Right renal pelvis (tissue), 4 donors: ENCODE results near the gene ASIC4. TPM values are rescaled to one million over a fixed set of nuclear protein-coding genes. Genes with fewer than 3 reads are reported as not detected.

ENCODE experiments used
- DNase-seq, 4 donors: peaks; one replicate each; pipeline ENCODE4 v3.0.0-alpha.2; 2013; ENCODE audit warnings: low read depth in 4 of 4, low spot score in 3 of 4, missing footprints in 1 of 4
- polyA plus RNA-seq, 4 donors: library from polyadenylated mRNA; unstranded; fragments of 120-200 nt; gene quantifications; one replicate each; pipeline ENCODE4 v1.2.1, GENCODE V29; 2013; ENCODE audit not compliant: insufficient read length in 4 of 4

ASIC4 gene
- polyA plus RNA-seq, 4 donors: 0.07 to 0.18 (median 0.16) TPM

- no peak for DNase-seq
These were observed 17.5 kb downstream of the ASIC4 start for GRCh38 chr2:219531639-219532377.

DNA sequence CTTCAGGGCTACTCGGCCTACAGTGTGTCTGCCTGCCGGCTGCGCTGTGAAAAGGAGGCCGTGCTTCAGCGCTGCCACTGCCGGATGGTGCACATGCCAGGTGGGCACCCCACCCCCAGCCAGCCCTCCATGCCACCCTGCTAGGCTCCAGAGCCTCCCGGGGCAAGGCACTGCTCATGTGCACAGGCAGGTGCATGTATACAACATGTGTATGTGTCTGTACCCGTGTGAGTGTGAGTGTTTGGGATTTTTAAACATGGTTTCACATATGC, 18.0 kb downstream of the ASIC4 start:
- no peak for DNase-seq

DNA sequence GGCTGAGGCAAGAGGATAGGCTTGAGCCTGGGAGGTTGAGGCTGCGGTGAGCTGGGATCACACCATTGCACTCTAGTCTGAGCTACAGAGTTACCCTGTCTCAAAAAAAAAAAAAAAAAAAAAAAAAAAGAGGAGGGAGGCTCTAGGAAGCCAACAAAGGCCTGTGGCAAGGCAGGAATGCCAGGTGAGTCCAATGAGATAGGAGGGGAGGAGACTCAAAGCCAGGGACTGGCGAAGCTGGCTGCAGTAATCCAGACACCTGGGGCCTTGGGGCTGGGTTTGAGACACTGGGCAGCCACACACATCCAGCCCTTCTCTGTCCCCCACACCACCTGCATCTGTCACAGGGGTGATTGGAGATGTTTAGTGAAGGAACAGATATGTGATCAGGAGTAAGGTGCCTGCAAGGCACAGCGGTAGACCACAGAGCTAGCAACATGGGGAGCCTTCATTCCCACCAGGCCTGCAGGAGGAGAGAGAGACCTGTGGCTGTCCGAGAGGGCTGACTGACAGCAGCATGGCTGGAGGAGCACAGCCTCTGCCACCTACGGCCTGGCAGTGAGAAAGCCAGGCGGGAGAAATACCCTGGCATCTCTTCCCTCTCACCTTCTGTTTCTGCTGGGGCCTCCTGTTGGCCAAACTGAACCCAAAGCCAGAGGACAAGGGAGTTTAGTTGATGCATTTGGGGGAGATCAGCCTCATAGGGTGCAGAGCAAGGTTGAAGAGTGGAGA, 19.8 kb downstream of the ASIC4 start:
- DNase-seq: no peak

- DNase-seq: no peak
These were observed 22.1 kb downstream of the ASIC4 start for GRCh38 chr2:219536425-219536824.

DNA sequence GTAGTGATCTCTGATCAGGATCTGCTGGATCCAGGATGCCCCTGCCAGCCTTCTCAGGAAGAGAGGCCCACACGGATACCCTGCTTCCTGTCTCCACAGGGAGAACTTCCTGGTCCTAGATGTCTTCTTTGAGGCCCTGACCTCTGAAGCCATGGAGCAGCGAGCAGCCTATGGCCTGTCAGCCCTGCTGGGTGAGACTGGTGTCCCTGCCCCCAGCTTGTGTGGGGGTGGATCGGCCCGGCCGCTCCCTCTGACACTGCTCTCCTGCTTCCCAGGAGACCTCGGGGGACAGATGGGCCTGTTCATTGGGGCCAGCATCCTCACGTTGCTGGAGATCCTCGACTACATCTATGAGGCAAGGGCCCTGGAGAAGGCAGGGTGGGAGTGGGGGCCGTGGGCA, 22.7 kb downstream of the ASIC4 start:
- no peak for DNase-seq

- no peak for DNase-seq
These were observed 23.6 kb downstream of the ASIC4 start for GRCh38 chr2:219537657-219538488.

- no peak for DNase-seq
These were observed 24.2 kb downstream of the ASIC4 start for GRCh38 chr2:219538504-219538951.

DNA sequence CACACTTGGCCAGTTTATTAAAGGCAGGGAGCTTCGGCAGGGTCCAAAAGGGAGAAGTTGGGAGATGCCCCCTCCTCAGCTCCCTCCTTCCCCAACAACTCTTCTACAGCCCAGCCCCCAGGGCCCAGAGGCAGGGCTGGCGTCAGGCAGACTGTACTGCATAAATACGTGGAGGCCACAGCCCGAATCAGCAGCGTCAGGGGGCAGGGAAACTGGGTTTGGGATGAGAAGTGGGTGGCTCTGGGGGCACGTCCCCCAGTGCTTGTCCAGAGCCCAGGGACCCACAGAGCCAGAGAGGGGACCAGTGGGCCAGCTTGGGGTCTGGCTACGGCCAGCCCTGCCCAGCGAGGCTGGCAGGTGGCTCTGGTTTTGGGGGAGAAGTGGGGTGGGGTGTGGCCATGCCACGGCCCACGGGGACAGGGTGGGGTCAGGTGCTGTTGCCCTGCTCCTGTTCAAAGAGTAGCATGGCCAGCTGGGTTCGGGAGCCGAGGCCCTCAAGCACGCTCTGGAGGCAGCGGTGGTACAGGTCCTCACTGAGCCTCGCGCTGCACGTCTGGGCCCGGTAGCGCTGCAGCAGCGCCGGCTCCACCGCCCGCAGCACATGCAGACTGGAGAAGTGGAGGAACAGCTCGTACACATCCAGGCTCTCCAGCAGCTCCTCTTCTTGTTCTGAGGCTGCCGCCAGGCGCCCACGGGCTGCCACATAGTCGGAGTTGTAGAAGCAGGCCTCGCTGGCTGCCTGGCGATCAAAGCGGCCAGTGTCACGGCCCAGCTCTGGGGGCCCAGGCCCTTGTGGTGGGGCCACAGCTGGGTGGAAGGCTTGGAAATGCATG, 24.9 kb downstream of the ASIC4 start:
- no peak for DNase-seq

DNA sequence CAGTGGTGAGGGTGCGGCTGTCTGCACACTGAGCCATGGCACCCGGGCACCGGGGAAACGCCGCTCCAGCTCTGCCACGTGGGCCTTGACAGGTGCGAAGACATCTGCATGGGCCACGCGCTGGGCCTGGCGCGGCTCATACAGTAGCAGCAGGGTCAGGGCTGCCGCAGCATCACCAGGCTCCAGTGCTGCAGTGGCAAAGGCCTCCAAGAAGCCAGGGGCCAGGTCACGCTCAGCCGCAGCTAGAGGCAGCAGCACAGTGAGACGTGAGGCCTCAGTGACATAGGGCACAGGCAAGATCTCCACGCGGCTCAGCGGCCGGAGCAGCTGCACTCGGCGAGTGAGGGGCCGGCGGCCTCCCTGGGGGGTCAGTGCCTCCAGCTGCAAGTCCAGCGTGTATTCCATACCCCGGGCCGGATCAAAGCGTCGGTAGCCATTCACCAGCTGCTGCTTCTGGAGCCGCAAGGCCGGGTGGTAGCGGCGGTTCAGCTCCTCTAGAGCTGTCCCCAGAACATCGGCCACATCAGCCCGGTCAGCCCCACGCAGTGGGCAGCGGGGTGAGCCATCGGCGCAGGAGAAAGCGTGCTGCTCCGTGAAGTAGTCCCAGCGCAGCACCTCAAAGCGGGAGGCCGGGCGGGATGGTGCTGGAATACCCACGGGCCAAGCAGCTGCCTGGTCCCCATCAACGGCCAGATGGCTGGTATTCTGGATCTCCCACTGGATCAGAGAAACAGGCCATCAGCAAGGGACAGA, 25.8 kb downstream of the ASIC4 start:
- no peak for DNase-seq

DNA sequence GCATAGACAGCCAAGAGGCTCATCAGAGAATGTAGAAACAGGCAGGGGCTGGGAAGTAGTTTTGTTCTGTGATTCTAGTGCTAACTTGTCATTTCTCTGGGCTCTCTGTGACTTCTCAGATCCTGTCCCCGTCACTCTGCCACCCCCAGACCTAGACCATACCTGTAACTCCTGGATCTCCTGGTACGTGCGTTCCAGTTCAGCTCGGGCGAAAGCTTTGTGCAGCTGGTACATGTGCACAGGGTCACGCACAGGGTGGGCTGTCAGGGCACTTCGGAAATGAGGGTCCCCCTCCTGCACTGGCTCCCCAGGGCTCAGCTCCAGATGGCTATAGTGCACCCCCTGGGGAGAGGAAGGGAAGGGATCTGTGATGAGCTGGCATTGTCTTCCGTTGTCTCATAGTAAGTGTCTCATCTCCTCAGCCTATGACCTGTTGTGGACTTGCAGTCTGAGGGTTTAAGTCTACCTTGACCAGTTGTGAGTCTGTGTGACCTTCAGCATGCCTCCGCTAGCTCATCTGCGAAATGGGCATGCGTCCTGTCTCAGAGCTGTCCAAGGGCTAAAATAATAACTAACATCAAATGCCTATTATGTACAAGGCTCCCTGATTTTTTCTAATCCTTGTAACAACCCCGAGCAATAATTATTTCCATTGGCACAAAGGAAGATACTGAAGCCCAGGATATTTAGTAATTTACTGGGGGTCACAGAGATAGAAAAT, 26.7 kb downstream of the ASIC4 start:
- no peak for DNase-seq

DNA sequence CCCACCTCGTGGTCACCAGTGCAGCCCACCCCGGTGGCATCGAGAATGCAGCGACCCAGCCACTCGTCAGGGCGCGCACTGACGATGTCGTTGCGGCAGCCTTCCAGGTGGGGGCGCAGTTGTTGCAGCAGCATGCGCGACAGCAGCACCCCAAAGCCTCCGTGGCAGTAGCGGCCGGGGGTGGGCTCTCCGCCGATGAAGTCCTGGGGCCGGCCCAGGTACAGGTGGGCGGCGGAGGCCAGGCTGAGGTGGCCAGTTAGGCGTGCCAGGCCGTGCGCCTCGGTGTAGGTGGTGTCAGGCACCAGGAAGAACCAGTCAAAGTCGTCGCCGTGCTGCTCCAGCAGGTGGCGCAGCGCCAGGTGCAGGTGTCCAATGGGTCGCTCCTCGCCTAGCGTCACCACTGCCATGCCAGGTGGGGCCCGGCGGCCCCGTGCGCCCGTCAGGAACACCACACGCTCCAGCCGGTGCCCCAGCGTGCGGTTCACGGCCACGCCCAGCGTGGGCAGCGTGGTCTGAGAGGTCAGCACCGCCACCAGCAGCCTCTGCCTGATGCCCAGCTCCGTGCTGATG, 27.4 kb downstream of the ASIC4 start:
- peak in 2 of 4 donors; percentile 72 to 85 for DNase-seq

- no peak for DNase-seq
These were observed 28.8 kb downstream of the ASIC4 start for GRCh38 chr2:219542931-219543595.

DNA sequence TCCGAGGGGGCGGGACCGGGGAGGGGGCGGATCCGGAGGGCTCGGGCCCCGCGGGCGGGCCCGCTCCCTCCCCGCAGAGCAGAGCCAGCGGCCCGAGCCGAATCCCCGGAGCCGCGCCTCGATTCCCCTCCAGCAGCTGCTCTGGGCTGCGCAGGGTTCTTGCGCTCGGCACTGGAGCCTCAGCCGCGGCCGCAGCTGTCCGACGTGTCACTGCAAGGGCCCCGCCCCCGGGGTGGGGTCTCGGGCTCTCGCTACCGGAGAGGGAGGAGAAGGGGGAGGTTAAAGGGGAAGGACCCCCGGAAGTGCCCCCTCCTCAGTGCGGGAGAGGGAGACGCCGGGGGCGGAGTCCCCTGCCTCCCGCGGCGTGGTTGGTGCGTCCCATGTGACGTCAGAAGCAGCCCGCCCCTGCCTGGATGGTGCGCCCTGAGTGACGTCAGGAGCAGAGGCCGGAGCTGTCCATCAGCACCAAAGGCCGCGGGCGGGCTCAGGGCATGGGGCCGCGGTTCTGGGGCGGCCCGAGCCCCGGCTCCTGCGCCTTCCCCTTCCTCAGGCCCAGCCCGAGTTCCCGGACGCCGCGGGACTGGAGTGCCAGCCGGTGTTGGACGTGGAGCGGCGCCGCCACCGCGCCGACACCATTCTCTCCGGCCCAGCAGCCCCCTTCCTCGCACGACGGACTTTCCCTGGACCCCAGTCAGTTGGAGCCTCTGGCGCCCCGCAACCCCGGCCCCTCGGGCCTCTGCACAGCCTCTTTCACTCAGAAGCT, 29.5 kb downstream of the ASIC4 start, which contains the start of the genes CHPF and TMEM198:
Gene CHPF, minus strand, starts transcription at position 214 of the 763 bp plus-strand sequence. CDS start 271 bp downstream, outside the sequence.
Gene TMEM198, plus strand, starts transcription at position 433 of the 763 bp plus-strand sequence. CDS start 700 bp downstream, outside the sequence.
- peak; percentile 94 to 98 (median 97) for DNase-seq

DNA sequence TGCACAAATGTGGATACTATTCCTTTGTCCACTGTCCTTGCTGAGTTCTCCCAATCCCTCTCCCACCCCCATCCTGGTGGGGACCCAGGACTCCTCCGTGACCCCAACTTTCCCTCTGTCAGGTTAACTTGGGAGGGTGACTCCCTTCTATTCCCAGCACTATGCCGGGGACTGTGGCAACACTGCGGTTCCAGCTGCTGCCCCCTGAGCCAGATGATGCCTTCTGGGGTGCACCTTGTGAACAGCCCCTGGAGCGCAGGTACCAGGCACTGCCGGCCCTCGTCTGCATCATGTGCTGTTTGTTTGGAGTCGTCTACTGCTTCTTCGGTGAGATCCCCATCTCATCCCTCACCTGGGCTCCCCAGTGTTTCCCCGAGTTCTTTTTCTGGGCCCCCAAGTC, 30.3 kb downstream of the ASIC4 start:
- no peak for DNase-seq

GRCh38 chr2:219545295-219545942, 31.1 kb downstream of the ASIC4 start:
- DNase-seq: no peak

DNA sequence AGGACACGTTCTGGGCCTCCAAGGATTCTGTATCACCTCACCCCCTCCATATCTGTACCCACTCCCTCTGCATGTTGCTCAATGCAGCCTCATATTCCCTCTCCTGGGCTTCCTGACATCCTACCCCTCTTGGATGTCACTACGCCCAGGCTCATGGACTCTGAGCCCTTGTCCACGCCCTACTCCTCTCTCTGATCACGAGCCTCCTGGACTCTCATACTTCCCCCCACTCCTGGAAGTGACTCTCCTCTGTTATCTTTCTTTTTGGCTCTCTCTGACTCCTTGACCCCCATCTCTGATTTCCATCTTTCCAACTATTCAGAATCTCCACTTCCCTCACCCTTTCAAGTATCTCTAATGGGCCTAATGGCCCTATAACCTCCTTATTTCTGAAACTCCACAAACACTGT, 31.7 kb downstream of the ASIC4 start:
- no peak for DNase-seq

GRCh38 chr2:219547621-219548020, 33.3 kb downstream of the ASIC4 start:
- DNase-seq: no peak
